Measurements from ENCODE around the gene FZD2.

The FZD2 gene

DNA sequence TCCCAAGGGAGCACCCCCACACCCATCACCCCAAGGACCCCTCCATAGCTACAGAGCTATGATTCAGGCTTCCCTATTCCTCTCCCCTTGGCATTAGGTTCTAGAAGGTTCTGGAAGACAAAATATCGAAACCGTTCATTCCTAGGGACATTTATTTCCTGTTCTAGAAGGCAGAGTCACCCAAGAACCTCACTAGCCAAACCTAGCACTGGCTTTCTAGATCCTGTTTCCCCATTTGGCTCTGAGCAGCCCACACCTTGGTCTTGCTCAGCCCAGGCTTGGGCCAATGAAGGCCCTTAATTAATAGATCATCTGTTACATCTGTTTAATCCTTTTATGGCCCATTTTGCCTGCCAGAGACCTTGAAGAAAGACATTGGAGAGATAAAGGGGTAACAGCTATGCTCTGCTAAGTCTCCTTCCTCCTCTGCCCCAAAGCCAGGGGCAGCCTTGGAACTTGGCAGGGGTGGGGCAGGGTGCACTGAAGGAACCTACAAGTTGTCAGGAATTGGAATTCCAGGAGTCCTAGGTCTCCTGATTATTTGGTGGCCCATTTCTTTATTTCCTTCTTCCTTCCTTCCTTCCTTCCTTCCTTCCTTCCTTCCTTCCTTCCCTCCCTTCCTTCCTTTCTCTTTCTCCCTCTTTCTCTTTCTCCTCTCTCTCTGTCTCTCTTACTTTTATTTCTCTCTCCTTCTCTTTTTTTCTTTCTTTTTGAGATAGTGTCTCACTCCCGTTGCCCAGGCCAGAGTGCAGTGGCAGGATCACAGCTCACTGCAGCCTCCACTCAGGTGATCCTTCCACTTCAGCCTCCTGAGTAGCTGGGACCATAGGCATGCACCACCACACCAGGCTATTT lies 8.7 kb upstream of the FZD2 start:
- H3K9me3 ChIP-seq = no peaks in the 10 kb centered on the region
- H3K27me3 ChIP-seq = no peaks in the 10 kb centered on the region
- TF ChIP-seq CTCF (IDR thresholded peaks at IDR 0.05) = no peak
- no peak overlapping the region for H3K27ac ChIP-seq
- DNase-seq = no peak
- intact Hi-C loops (cut with DNase I; ENCODE audit: low total_unique reads) = no loop called here
- no peaks in the 10 kb centered on the region for H3K36me3 ChIP-seq
- peaks cover 0 to 3% (median 0%) of the 10 kb centered on the region in 4 donors for H3K4me1 ChIP-seq
- H3K4me3 ChIP-seq = no peak overlapping the region

DNA sequence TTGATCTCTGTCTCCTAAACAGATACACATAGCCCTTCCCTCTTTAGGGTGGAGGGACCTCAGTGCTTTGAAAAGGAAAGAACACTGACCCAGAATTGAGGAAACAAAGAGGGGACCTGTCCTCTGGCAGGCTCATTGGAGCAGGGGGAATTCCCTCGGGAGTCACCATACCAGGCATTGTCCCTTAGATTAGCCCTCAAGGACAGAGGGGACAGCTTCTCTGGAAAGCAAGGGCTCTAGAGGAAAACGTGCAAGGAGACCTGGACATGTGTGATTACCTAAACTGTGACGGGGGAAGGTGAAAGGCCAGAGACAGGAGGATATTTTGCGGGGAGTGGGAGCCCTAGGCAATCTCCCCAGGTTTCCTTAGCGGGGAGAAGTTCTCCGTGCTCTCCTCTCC lies 7.6 kb upstream of the FZD2 start:
- Histone ChIP-seq H3K36me3 (no peaks in the 10 kb centered on the region), H3K4me3 (no peak overlapping the region), H3K4me1 (no peaks in the 10 kb centered on the region), H3K27me3 (no peaks in the 10 kb centered on the region), H3K27ac (no peak overlapping the region), H3K9me3 (no peaks in the 10 kb centered on the region)
- intact Hi-C loops (cut with DNase I; ENCODE audit: low total_unique reads) = no loop called here
- DNase-seq = no peak
- no peak for TF ChIP-seq CTCF (IDR thresholded peaks at IDR 0.05)

DNA sequence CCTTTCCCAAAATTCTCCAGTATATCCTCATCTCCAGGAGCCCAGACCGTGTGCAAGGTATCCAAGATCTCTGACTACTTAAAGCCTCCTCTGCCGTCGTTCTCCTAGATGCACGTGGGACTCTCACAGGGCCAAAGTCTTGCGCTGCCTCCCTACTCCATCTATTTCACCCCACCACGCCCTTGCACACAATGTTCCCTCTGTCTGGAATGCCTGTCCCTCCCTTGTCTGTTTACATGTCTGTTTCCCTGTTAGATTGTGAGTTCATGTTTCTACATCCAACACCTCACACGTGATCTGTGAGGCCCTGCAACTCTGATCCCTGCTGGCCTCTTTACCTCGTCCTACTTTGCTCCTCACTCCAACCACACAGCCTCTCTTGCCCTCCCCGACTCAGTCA lies 4.9 kb upstream of the FZD2 start:
- intact Hi-C loops (cut with DNase I; ENCODE audit: low total_unique reads) = no loop called here
- Histone ChIP-seq H3K27ac (no peak overlapping the region), H3K4me1 (peaks cover 0 to 12% (median 2%) of the 10 kb centered on the region in 4 donors), H3K36me3 (no peaks in the 10 kb centered on the region), H3K4me3 (no peak overlapping the region), H3K9me3 (no peaks in the 10 kb centered on the region), H3K27me3 (no peaks in the 10 kb centered on the region)
- DNase-seq = no peak
- TF ChIP-seq CTCF (IDR thresholded peaks at IDR 0.05) = no peak

GRCh38 chr17:44555099-44555498 lies 2.2 kb upstream of the FZD2 start:
- DNase-seq = no peak
- intact Hi-C loops (cut with DNase I; ENCODE audit: low total_unique reads) = no loop called here
- Histone ChIP-seq H3K27ac (no peak overlapping the region), H3K9me3 (no peaks in the 10 kb centered on the region), H3K4me3 (no peak overlapping the region), H3K4me1 (peaks cover 0 to 37% (median 19%) of the 10 kb centered on the region in 4 donors), H3K27me3 (no peaks in the 10 kb centered on the region), H3K36me3 (no peaks in the 10 kb centered on the region)
- TF ChIP-seq CTCF (IDR thresholded peaks at IDR 0.05) = no peak

DNA sequence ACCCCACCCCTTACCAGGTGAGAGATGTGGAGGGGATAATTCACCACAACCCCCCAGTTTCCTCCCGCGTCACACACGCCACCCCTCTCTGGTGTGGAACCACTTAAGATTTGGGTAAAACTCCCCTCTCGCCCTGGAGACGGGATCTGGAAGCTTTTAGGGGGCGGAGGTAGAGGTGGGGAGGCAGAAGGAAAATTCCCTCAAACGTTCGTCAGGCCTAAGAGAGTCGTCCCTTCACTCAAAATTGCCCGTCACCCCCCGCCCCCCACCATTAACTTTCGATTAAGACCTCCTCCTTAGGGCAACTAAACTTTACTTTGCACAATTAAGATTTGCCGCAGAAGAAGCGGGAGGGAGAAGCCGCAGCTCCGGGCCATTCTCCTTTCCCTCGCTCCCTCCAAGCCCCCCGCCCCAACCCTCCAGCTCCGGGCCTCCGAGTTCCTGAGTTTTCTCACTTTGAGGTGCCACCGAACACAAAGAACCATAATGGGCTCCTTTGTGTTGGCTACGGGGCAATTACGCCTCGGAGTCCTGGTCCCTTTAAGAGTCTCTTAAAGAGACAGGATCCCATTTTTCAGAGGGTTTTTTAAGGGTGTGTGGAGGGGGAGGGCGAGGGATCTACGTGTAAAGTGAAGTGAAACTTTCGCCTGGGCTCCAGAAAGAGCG lies 985 bp upstream of the FZD2 start:
- no peaks in the 10 kb centered on the region for H3K9me3 ChIP-seq
- no peak for TF ChIP-seq CTCF (IDR thresholded peaks at IDR 0.05)
- H3K4me3 ChIP-seq = peak overlapping the region; percentile 57 to 62
- peak; percentile 30 to 66 for DNase-seq
- intact Hi-C loops (cut with DNase I; ENCODE audit: low total_unique reads) = no loop called here
- H3K27ac ChIP-seq = peak overlapping the region; percentile 85
- H3K4me1 ChIP-seq = peaks cover 0 to 37% (median 22%) of the 10 kb centered on the region in 4 donors
- H3K36me3 ChIP-seq = no peaks in the 10 kb centered on the region
- H3K27me3 ChIP-seq = no peaks in the 10 kb centered on the region

All from tibial artery (tissue), 4 donors.